ENCODE measurements around the gene KANSL2. TPM values are rescaled to one million over a fixed set of nuclear protein-coding genes. Genes with fewer than 3 reads are reported as not detected.

KANSL2 gene
- total and polyA plus RNA-seq, 2 donors (not counting 1 experiment from before 2014, with no cell fraction given): 47.3 to 64.6 TPM

GRCh38 chr12:48613321-48613720 lies 68.7 kb downstream of the KANSL2 start:
- POLR2A ChIA-PET: no interaction called here
- peaks cover 12% of the 10 kb centered on the region for H3K9me3 Mint-ChIP-seq (ENCODE audit: insufficient read depth)
- H3K9ac ChIP-seq (ENCODE audit: low read length): no peak overlapping the region

More at GRCh38 chr12:48613321-48613720, 68.7 kb downstream of the KANSL2 start:
- Histone ChIP-seq H3K27me3 (replicated peaks in 1 of 4; ENCODE audit: control extremely low read depth in 1 of 4, control insufficient read depth in 3 of 4, insufficient read depth in 4 of 4, low read length in 3 of 4) (peaks cover 0 to 11% (median 5%) of the 10 kb centered on the region in 4 experiments), H3K4me3 (ENCODE audit: control extremely low read depth in 1 of 5, extremely low read depth in 1 of 5, insufficient read depth in 1 of 5, low read depth in 2 of 5, low read length in 4 of 5) (no peak overlapping the region), H3K9me3 (ENCODE audit: control extremely low read depth in 1 of 3, control insufficient read depth in 2 of 3, insufficient read depth in 1 of 3, low read length in 2 of 3) (peaks cover 0 to 22% (median 12%) of the 10 kb centered on the region in 3 donors), H3K4me1 (ENCODE audit: control insufficient read depth in 2 of 2, insufficient read depth in 2 of 2, low read length in 2 of 2) (no peaks in the 10 kb centered on the region), H4K20me1 (ENCODE audit: control insufficient read depth, insufficient read depth, low read length, poor library complexity, severe bottlenecking) (no peaks in the 10 kb centered on the region), H3K4me2 (replicated peaks; ENCODE audit: low read depth, low read length, poor library complexity, severe bottlenecking) (no peak overlapping the region), H3K36me3 (replicated peaks in 1 of 2; ENCODE audit: control extremely low read depth in 1 of 2, control insufficient read depth in 1 of 2, extremely low read depth in 1 of 2, insufficient read depth in 2 of 2, low read length in 1 of 2) (no peaks in the 10 kb centered on the region), H3K27ac (ENCODE audit: low read length in 2 of 2) (no peak overlapping the region), H3K79me2 (ENCODE audit: control insufficient read depth, insufficient read depth, low read length) (no peaks in the 10 kb centered on the region), H2AFZ (ENCODE audit: insufficient read depth, low read depth, low read length, poor library complexity, severe bottlenecking) (no peak overlapping the region)
- Mint-ChIP-seq H3K4me1 (no peaks in the 10 kb centered on the region), H3K27ac (no peak overlapping the region), H3K27me3 (peaks cover 31% of the 10 kb centered on the region), H3K4me3 (no peak overlapping the region)
- intact Hi-C loops (cut with micrococcal nuclease): no loop called here
- TF ChIP-seq CTCF (IDR thresholded peaks at IDR 0.05): no peak
- TF ChIP-seq EZH2 (IDR thresholded peaks at IDR 0.05; ENCODE audit: borderline replicate concordance, insufficient read depth, low read depth, low read length, poor library complexity, severe bottlenecking): no peak
- ATAC-seq (ENCODE audit: low read depth) (no peak), DNase-seq (no peak)
- WGBS (ENCODE audit: insufficient coverage): no CpG with 5 or more reads among the region's 1 CpG
- CTCF ChIA-PET: no interaction called here

Small RNA genes lying within 50 kb of the gene (small RNA-seq; reads per million reads assigned to genes)
- gene MIR1291 (ENCODE audit: insufficient read length, low read depth, low replicate concordance) (not detected), gene SNORA2A (ENCODE audit: insufficient read length, low read depth, low replicate concordance) (287 reads per million, percentile 97 among the genes with 10 or more reads in this experiment), gene SNORA2B (ENCODE audit: insufficient read length, low read depth, low replicate concordance) (341 reads per million, percentile 97 among the genes with 10 or more reads in this experiment), gene SNORA2C (ENCODE audit: insufficient read length, low read depth, low replicate concordance) (14.8 reads per million, percentile 87 among the genes with 10 or more reads in this experiment)

Other genes starting within 250 kb of the KANSL2 start
- not detected in 2 replicates for gene ANP32D, start 209.7 kb downstream of the KANSL2 start, total RNA-seq
- gene ANP32D, start 209.7 kb downstream of the KANSL2 start, polyA plus RNA-seq: not detected in 2 replicates
- not detected in 2 replicates for gene C12orf54, start 199.7 kb downstream of the KANSL2 start, total RNA-seq
- not detected in 2 replicates for gene C12orf54, start 199.7 kb downstream of the KANSL2 start, polyA plus RNA-seq
- gene OR8S1, start 156.6 kb downstream of the KANSL2 start, total RNA-seq: not detected in 2 replicates
- not detected in 2 replicates for gene OR8S1, start 156.6 kb downstream of the KANSL2 start, polyA plus RNA-seq
- not detected in 2 replicates for gene LALBA, start 112.2 kb downstream of the KANSL2 start, total RNA-seq
- gene LALBA, start 112.2 kb downstream of the KANSL2 start, polyA plus RNA-seq: not detected in 2 replicates
- 73.1 and 77.3 TPM in 2 replicates for gene CCNT1, start 34.5 kb upstream of the KANSL2 start, total RNA-seq
- 13.9 and 35.2 TPM in 2 replicates for gene CCNT1, start 34.5 kb upstream of the KANSL2 start, polyA plus RNA-seq
- not detected in 2 replicates for gene ADCY6, start 106.9 kb upstream of the KANSL2 start, total RNA-seq
- gene ADCY6, start 106.9 kb upstream of the KANSL2 start, polyA plus RNA-seq: 0.03 and 0.07 TPM in 2 replicates
- 4.0 and 5.4 TPM in 2 replicates for gene CACNB3, start 136.3 kb upstream of the KANSL2 start, total RNA-seq
- 0.82 and 1.6 TPM in 2 replicates for gene CACNB3, start 136.3 kb upstream of the KANSL2 start, polyA plus RNA-seq
- gene DDX23, start 169.9 kb upstream of the KANSL2 start, total RNA-seq: 135 and 156 TPM in 2 replicates
- 76.1 and 99.9 TPM in 2 replicates for gene DDX23, start 169.9 kb upstream of the KANSL2 start, polyA plus RNA-seq
- 18.7 and 19.5 TPM in 2 replicates for gene RND1, start 183.6 kb upstream of the KANSL2 start, total RNA-seq
- 7.3 and 14.9 TPM in 2 replicates for gene RND1, start 183.6 kb upstream of the KANSL2 start, polyA plus RNA-seq
- gene FKBP11, start 243.3 kb upstream of the KANSL2 start, total RNA-seq: 26.7 and 27.3 TPM in 2 replicates
- 50.6 and 52.5 TPM in 2 replicates for gene FKBP11, start 243.3 kb upstream of the KANSL2 start, polyA plus RNA-seq